Hindlimb muscle (tissue), 1 donor: ENCODE results near the gene FAXDC2. TPM values are rescaled to one million over a fixed set of nuclear protein-coding genes. Genes with fewer than 3 reads are reported as not detected.
"Not testable (repeated sequence)": the region's sequence is repeated elsewhere in the genome, so short reads cannot be mapped to it uniquely, and the experiment has no call there.

ENCODE experiments used
- DNase-seq: peaks from one replicate; pipeline ENCODE4 v3.0.0-alpha.2; 2013
- polyA plus RNA-seq: library from polyadenylated mRNA; unstranded; fragments of 120-200 nt; gene quantifications from one replicate; pipeline ENCODE4 v1.2.1, GENCODE V29; 2013; ENCODE audit not compliant: insufficient read length

The FAXDC2 gene
- polyA plus RNA-seq, 1 donor, result 17.8 TPM

DNA sequence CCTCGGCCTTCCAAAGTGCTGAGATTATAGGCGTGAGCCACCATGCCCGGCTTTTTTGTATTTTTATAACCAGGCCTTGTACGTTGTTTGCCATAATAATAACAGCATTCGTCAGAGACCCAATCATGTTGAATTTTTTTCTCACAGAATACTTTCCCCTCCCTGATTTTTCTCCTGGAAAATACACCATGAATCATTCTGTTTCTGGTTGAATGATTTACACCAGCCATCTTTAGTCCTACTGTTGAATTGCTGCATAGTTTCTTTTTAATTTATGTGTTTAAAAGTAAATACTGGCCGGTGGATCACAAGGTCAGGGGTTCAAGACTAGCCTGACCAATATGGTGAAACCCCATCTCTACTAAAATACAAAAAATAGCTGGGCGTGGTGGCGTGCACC, 11.5 kb upstream of the FAXDC2 start:
- no peak for DNase-seq

DNA sequence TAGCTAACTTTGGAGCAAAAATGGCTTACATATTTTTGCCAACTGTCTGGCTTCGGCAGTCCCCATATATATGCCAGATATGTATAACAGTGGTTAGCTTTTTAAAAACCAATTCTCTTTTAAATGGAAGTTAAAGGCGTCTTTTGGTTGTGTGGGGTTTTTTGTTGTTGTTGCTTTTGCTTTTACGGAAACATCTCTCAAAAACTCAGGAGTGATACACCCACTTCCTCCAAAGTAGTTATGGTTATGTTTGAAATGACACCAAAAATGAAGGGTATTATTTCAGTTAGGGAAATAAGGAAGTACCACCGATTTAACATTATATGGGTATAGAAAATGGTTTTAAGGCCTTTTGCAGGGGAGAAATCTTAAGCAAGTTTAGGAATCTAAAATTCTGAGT, 10.4 kb upstream of the FAXDC2 start:
- DNase-seq, result no peak

DNA sequence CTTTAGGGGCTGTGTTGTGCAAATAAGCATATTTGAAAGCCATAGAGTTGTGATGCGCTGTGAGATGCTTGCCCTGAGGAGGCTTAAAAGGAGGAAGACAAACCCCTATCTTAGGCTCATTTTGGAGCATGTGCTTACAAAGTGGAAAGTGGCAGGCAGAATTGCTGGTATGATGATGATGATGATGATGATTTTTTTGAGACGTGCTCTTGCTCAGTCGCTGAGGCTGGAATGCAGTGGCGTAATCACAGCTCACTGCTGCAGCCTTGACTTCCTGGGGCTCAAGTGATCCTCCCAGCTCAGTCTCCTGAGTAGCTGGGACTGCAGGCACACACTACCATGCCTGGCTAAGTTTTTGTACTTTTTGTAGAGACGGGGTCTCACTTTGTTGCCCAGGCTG, 9.7 kb upstream of the FAXDC2 start:
- no peak for DNase-seq

- peak; percentile 38 for DNase-seq
These were observed 8.8 kb upstream of the FAXDC2 start for GRCh38 chr5:154858972-154859871.

DNA sequence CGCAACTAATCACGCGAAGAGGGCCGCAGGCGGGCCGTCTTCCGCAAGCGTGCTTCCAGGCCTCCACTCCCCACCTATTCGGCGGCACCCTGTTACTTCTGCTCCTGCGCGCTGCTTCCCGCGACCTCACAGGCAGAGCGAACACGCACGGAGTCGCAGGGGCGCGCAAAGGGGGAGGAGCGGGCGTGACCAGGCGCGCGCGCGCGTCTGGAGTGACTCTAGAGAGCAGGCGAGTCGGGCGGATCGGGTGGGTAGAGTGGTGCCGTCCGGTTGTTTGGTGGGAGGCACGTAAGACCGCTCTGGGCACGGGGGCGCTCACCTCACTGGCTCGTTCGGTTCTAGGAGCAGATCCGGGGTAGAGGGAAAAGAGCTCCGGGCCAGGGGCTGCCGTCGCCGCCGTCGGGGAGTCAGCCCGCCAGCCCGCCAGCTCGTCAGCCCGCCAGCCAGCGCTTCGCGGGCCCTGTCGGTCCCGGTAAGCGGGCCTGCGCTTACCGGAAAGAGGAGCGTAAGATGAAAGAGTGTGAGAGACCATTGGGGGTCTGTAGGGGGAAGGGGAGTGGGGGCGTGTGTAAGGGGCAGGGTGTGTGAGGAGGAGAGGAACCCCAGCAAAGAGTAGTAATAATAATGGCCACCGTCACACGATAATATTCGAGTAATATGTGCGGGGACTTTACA, 8.0 kb upstream of the FAXDC2 start, which contains the start of gene CNOT8:
Gene CNOT8 (plus strand): TSS at position 331 of the 675 bp plus-strand sequence. CDS start 4,652 bp downstream, outside the sequence.
- DNase-seq, result peak; percentile 97

DNA sequence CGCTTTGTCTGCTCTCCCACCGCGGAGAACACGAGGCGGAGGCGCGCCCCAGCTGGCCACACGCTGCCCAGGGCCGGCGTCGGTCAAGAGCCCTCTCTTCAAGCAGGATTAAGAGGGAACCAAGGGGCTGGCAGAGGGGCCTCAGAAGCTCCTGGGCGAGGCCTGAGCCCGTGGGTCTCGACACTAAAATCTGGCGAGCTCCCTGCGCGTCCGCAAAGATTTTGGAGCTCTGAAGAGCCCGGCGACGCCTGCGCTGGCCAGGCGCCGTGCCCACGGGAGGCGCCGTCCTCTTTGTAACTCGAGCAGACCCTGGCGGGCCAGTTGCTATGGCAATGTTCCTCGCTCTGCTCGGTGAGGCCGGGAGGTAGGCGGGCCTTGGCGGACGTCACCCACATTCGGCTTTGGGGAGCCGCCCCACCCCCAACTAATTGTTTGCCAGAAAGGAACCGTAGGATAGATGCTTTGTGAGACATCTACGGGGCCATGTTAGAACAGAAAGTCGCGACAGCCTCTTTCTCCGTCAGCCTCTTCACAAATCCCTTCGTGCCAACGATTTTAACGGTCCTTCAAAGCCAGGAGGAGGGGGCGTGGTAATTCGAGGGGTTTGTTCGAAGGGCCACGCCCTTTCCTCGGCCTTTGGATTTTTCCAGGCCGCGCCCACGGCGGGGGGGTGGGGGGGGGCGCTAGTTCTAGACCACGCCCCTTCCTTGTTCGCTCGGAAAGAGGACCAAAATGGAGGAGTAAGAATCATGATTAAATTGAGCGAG, 7.3 kb upstream of the FAXDC2 start:
- DNase-seq, result peak; percentile 98

- no peak for DNase-seq
These were observed 948 bp upstream of the FAXDC2 start for GRCh38 chr5:154851351-154851750.

DNA sequence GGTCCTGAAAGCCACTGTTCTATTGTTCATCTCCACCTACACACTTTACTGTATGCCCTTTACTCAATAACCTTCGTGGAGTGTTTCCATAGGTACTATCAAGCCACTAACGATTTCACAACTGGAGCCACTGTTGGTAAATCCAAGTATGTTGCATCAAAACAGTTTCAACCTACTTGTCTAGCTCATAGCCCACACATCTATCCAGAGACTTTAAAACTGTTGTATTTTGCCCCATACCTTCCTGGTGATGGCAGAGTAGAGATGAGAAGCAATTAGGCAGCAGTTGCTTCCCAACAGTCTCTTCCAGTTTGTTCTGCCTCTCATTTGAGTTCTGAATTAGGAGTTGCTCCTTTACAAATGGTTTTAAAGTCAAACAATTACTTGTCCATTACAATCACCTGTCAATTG, 607 bp downstream of the FAXDC2 start:
- no peak for DNase-seq

DNA sequence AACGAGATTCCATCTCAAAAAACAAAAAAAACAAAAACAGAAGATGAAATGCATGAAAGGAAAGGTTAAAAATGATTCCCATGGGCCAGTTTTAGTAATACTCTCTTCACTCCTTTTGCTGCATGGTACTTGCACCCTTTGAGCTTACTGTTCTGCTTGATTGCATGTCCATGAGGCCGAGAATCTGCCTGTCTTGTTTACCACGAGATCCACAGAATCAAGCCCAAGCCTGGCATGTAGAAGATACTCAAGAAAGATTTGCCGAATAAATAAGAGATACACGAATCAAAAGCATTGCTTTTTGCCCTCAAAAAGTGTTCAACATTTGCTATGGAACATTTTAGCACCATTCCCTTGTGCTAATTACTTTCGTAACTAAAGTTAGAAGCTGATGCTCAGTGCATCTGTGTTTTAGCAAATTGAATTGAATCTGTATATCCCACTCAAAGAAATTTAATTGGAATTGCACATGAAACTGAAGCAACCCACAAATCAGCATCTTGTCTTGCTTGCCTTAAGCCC, 1.1 kb downstream of the FAXDC2 start:
- no peak for DNase-seq

GRCh38 chr5:154844809-154845208, 5.6 kb downstream of the FAXDC2 start:
- DNase-seq, result no peak

GRCh38 chr5:154842689-154843530, 7.5 kb downstream of the FAXDC2 start:
- DNase-seq, result no peak

- DNase-seq, result no peak
These were observed 9.1 kb downstream of the FAXDC2 start for GRCh38 chr5:154841273-154841661.

- no peak for DNase-seq
These were observed 9.7 kb downstream of the FAXDC2 start for GRCh38 chr5:154840435-154841272.

DNA sequence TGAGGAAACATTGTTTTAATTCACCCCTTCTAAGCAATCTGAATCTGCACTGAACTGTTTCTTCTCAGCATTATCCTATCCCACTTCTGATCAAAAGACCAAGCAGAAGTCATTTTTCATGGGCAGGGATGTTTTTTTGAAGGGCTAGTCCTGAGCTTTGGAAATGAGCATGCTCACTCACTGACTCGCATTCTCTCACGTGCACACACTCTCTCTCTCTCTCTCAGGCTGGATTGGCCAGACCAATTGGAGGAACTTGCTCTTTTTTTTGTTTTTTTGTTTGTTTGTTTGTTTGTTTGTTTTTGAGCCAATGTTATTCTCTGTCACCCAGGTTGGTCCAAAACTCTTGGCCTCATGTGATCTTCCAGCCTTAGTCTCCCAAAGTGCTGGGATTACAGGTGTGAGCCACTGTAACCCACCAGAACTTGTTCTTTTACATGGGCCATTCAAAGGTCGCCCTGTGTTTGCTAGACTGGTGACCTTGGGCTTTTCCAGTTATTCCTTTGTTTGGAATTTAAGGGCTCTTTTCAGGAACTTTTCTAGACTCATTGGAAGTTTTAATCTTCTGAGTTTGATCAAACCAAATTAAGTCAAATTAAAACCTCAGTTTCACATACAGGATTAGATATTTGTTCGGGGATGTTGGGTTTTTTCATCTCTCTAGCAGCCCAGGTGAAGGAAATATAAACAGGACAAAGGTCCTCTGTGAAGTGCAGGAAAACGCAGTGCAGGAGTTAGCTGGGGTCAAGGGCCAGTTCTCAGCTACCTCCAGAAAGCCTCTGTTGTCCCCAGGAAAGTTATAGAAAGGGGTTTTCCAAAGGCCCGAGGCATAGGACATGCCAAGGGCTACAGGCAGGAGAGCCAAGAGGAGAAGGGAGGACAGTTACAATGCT, 13.1 kb downstream of the FAXDC2 start:
- DNase-seq, result no peak

GRCh38 chr5:154836225-154836624, 14.2 kb downstream of the FAXDC2 start:
- DNase-seq, result no peak

GRCh38 chr5:154835701-154836052, 14.7 kb downstream of the FAXDC2 start:
- DNase-seq, result not testable (repeated sequence)

GRCh38 chr5:154834053-154834452, 16.4 kb downstream of the FAXDC2 start:
- no peak for DNase-seq

DNA sequence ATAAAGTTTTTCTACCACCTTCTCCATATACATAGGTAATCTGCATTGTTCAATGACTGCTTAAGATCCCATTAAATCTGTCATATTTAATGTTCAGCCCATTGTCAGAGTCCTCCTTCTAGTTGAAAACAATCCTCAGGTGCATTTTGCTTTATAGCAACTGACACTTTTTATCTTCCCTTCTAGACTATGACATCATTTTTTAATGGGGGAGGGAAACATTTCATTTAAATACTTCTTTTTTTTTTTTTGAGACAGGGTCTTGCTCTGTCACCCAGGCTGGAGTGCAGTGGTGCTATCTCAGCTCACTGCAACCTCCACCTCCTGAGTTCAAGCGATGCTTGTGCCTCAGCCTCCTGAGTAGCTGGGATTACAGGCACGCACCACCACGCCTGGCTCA, 17.6 kb downstream of the FAXDC2 start:
- DNase-seq, result not testable (repeated sequence)

GRCh38 chr5:154831451-154831850, 19.0 kb downstream of the FAXDC2 start:
- DNase-seq, result no peak

- DNase-seq, result no peak
These were observed 19.8 kb downstream of the FAXDC2 start for GRCh38 chr5:154830596-154830995.
